Esophagus squamous epithelium (tissue), 4 donors: Measurements from ENCODE around the gene INPP5F.

Experiments used
- CTCF ChIP-seq, 6 experiments: fragments of 450-650 bp in 4 of 6; fragments of 200-600 bp in 2 of 6; sonication (generic) in 2 of 6; IDR thresholded peaks; one replicate each; pipeline ENCODE4 v1.5.1; 2016 to 2019; ENCODE audit warnings: antibody characterized with exemption in 6 of 6, mild to moderate bottlenecking in 4 of 6, moderate library complexity in 4 of 6
- POLR2A ChIP-seq, 4 donors: fragments of 450-650 bp; IDR thresholded peaks; one replicate each; pipeline ENCODE4 v1.6.1; 2017; ENCODE audit warnings: antibody characterized with exemption in 4 of 4, mild to moderate bottlenecking in 4 of 4, moderate library complexity in 3 of 4

GRCh38 chr10:119812684-119813083 is 86.8 kb downstream of the INPP5F start:
- no peak for TF ChIP-seq CTCF (IDR thresholded peaks at IDR 0.05)
- no peak for TF ChIP-seq POLR2A (IDR thresholded peaks at IDR 0.05)
